ENCODE results near the gene CIAO1. TPM values are rescaled to one million over a fixed set of nuclear protein-coding genes. Genes with fewer than 3 reads are reported as not detected.

Gene CIAO1
- total and polyA plus RNA-seq, 2 of the 4 experiments (the other 2 are of a cell fraction), result 81.1 to 94.3 TPM

GRCh38 chr2:96241227-96241626, 24.8 kb upstream of the CIAO1 start:
- H3K27me3 ChIP-seq (ENCODE audit: control insufficient read depth, insufficient read depth, low read length), result no peaks in the 10 kb centered on the region
- no peaks in the 10 kb centered on the region for H4K20me1 ChIP-seq (ENCODE audit: insufficient read depth, low read length)
- no peak overlapping the region for H3K18ac ChIP-seq (ENCODE audit: low read depth, low read length)
- no peak overlapping the region for H4K91ac ChIP-seq (ENCODE audit: insufficient read depth, low read depth, low read length)
- H3K9me3 ChIP-seq (ENCODE audit: control insufficient read depth, insufficient read depth, low read length), result peaks cover 2% of the 10 kb centered on the region; the same call in 1 of the 2 replicates
- TF ChIP-seq MAFK (IDR thresholded peaks at IDR 0.05; ENCODE audit: low read depth, low read length) (no peak), NFE2L2 (IDR thresholded peaks at IDR 0.05; ENCODE audit: low read depth, low read length) (no peak), RCOR1 (IDR thresholded peaks at IDR 0.05; ENCODE audit: insufficient replicate concordance, low read length) (no peak)
- no peak for ATAC-seq (ENCODE audit: low read depth)
- POLR2A ChIA-PET (ENCODE audit: unreplicated experiment), result no interaction called here
- H3K4me3 ChIP-seq (ENCODE audit: insufficient read depth, low read depth, low read length), result no peak overlapping the region
- WGBS, 2 experiments (ENCODE audit: extremely low coverage in 2 of 2, insufficient read length in 1 of 2), result no CpG with 5 or more reads among the region's 2 CpGs
- DNase-seq, result no peak
- H3K14ac ChIP-seq (replicated peaks; ENCODE audit: low read depth, low read length), result no peak overlapping the region
- no peak overlapping the region for H3K9ac ChIP-seq (ENCODE audit: low read depth, low read length)
- H2BK20ac ChIP-seq (ENCODE audit: low read depth, low read length), result no peak overlapping the region
- H2AK9ac ChIP-seq (replicated peaks; ENCODE audit: low read depth, low read length, poor library complexity), result no peak overlapping the region
- H3K27ac ChIP-seq (ENCODE audit: insufficient read depth, low read length), result no peak overlapping the region
- no peak overlapping the region for H3K23ac ChIP-seq (ENCODE audit: low read depth, low read length)
- H3K4ac ChIP-seq (ENCODE audit: low read depth, low read length), result no peak overlapping the region
- no peak overlapping the region for H2BK15ac ChIP-seq (ENCODE audit: low read depth, low read length)
- no peak overlapping the region for H3K56ac ChIP-seq (ENCODE audit: extremely low read depth, insufficient read depth, low read length)
- H3K9me1 ChIP-seq (ENCODE audit: insufficient read depth, low read length), result peaks cover 11% of the 10 kb centered on the region; the same call in 1 of the 2 replicates
- in situ Hi-C loops (cut with MboI; ENCODE audit: low sequenced_read_pairs), result no loop called here
- H3K36me3 ChIP-seq (ENCODE audit: control insufficient read depth, insufficient read depth, low read length), result peaks cover 4% of the 10 kb centered on the region
- H2BK5ac ChIP-seq (ENCODE audit: low read depth, low read length, poor library complexity, severe bottlenecking), result no peak overlapping the region
- peaks cover 0 to 4% of the 10 kb centered on the region in 2 experiments; a peak in 1 of 4 replicates for H3K79me1 ChIP-seq (ENCODE audit: low read depth in 1 of 2, low read length in 2 of 2)
- no peak overlapping the region for H2BK120ac ChIP-seq (ENCODE audit: low read depth, low read length)
- no TSS peak for BruUV-seq (replicated peaks)
- H4K8ac ChIP-seq (ENCODE audit: low read depth in 2 of 2, low read length in 2 of 2), result no peak overlapping the region; a peak in 1 of 4 replicates
- dilution Hi-C loops (cut with HindIII; ENCODE audit: low sequenced_read_pairs, unreplicated experiment), result no loop called here
- peaks cover 3% of the 10 kb centered on the region; the same call in 1 of the 2 replicates for H3K4me1 ChIP-seq (ENCODE audit: control insufficient read depth, insufficient read depth, low read length)
- intact Hi-C loops (cut with micrococcal nuclease), result no loop called here
- H3K4me2 ChIP-seq (ENCODE audit: low read depth, low read length), result no peak overlapping the region
- CTCF ChIA-PET, result no interaction called here
- no peak overlapping the region for H4K5ac ChIP-seq (ENCODE audit: low read depth, low read length)
- no peak overlapping the region for H2AFZ ChIP-seq (replicated peaks; ENCODE audit: low read length, poor library complexity)
- no peak overlapping the region for H2AK5ac ChIP-seq (ENCODE audit: low read depth, low read length)

All from IMR-90 (cell line).